ENCODE results near the gene TGFB2. TPM values are rescaled to one million over a fixed set of nuclear protein-coding genes. Genes with fewer than 3 reads are reported as not detected.

TGFB2 gene
- polyA plus RNA-seq, 2 donors: 0.16 to 0.34 TPM

- H3K36me3 ChIP-seq (ENCODE audit: control insufficient read depth in 2 of 2, insufficient read depth in 2 of 2, low read length in 1 of 2): no peaks in the 10 kb centered on the region
- no peaks in the 10 kb centered on the region for H3K4me1 ChIP-seq (ENCODE audit: control insufficient read depth in 2 of 2, insufficient read depth in 2 of 2, low read length in 1 of 2)
- H3K4me3 ChIP-seq (ENCODE audit: low read depth in 1 of 2, low read length in 2 of 2): no peak overlapping the region
- 71 to 72% methylated on average over 5 of the region's 5 CpGs for WGBS, 2 donors
- H3K9me3 ChIP-seq (ENCODE audit: control insufficient read depth in 2 of 2, insufficient read depth in 1 of 2, low read depth in 1 of 2, low read length in 1 of 2): no peaks in the 10 kb centered on the region
- peaks cover 0 to 2% of the 10 kb centered on the region in 2 donors for H3K27me3 ChIP-seq (ENCODE audit: control insufficient read depth in 1 of 2, insufficient read depth in 2 of 2, low read length in 2 of 2)
- H3K27ac ChIP-seq (ENCODE audit: low read depth in 2 of 2, low read length in 1 of 2): no peak overlapping the region
Observed at GRCh38 chr1:218425647-218426342, 80.7 kb downstream of the TGFB2 start.

- peaks cover 0 to 2% of the 10 kb centered on the region in 2 donors for H3K27me3 ChIP-seq (ENCODE audit: control insufficient read depth in 1 of 2, insufficient read depth in 2 of 2, low read length in 2 of 2)
- H3K4me1 ChIP-seq (ENCODE audit: control insufficient read depth in 2 of 2, insufficient read depth in 2 of 2, low read length in 1 of 2): no peaks in the 10 kb centered on the region
- H3K36me3 ChIP-seq (ENCODE audit: control insufficient read depth in 2 of 2, insufficient read depth in 2 of 2, low read length in 1 of 2): no peaks in the 10 kb centered on the region
- H3K9me3 ChIP-seq (ENCODE audit: control insufficient read depth in 2 of 2, insufficient read depth in 1 of 2, low read depth in 1 of 2, low read length in 1 of 2): no peaks in the 10 kb centered on the region
- no peak overlapping the region for H3K4me3 ChIP-seq (ENCODE audit: low read depth in 1 of 2, low read length in 2 of 2)
- H3K27ac ChIP-seq (ENCODE audit: low read depth in 2 of 2, low read length in 1 of 2): no peak overlapping the region
- WGBS, 2 donors: 54 to 76% methylated on average over 1 of the region's 1 CpG
Observed at GRCh38 chr1:218426343-218426657, 81.2 kb downstream of the TGFB2 start.

GRCh38 chr1:218429301-218429700, 84.2 kb downstream of the TGFB2 start:
- H3K27ac ChIP-seq (ENCODE audit: low read depth in 2 of 2, low read length in 1 of 2): no peak overlapping the region
- H3K36me3 ChIP-seq (ENCODE audit: control insufficient read depth in 2 of 2, insufficient read depth in 2 of 2, low read length in 1 of 2): no peaks in the 10 kb centered on the region
- H3K4me1 ChIP-seq (ENCODE audit: control insufficient read depth in 2 of 2, insufficient read depth in 2 of 2, low read length in 1 of 2): no peaks in the 10 kb centered on the region
- no peak overlapping the region for H3K4me3 ChIP-seq (ENCODE audit: low read depth in 1 of 2, low read length in 2 of 2)
- H3K27me3 ChIP-seq (ENCODE audit: control insufficient read depth in 1 of 2, insufficient read depth in 2 of 2, low read length in 2 of 2): no peaks in the 10 kb centered on the region
- no peaks in the 10 kb centered on the region for H3K9me3 ChIP-seq (ENCODE audit: control insufficient read depth in 2 of 2, insufficient read depth in 1 of 2, low read depth in 1 of 2, low read length in 1 of 2)

GRCh38 chr1:218430346-218430745, 85.2 kb downstream of the TGFB2 start:
- Histone ChIP-seq H3K27ac (ENCODE audit: low read depth in 2 of 2, low read length in 1 of 2) (no peak overlapping the region), H3K36me3 (ENCODE audit: control insufficient read depth in 2 of 2, insufficient read depth in 2 of 2, low read length in 1 of 2) (no peaks in the 10 kb centered on the region), H3K9me3 (ENCODE audit: control insufficient read depth in 2 of 2, insufficient read depth in 1 of 2, low read depth in 1 of 2, low read length in 1 of 2) (no peaks in the 10 kb centered on the region), H3K27me3 (ENCODE audit: control insufficient read depth in 1 of 2, insufficient read depth in 2 of 2, low read length in 2 of 2) (no peaks in the 10 kb centered on the region), H3K4me3 (ENCODE audit: low read depth in 1 of 2, low read length in 2 of 2) (no peak overlapping the region), H3K4me1 (ENCODE audit: control insufficient read depth in 2 of 2, insufficient read depth in 2 of 2, low read length in 1 of 2) (no peaks in the 10 kb centered on the region)
- 97% methylated on average over 1 of the region's 1 CpG for WGBS, 2 donors

GRCh38 chr1:218430822-218431221, 85.7 kb downstream of the TGFB2 start:
- H3K9me3 ChIP-seq (ENCODE audit: control insufficient read depth in 2 of 2, insufficient read depth in 1 of 2, low read depth in 1 of 2, low read length in 1 of 2): no peaks in the 10 kb centered on the region
- no peak overlapping the region for H3K27ac ChIP-seq (ENCODE audit: low read depth in 2 of 2, low read length in 1 of 2)
- H3K27me3 ChIP-seq (ENCODE audit: control insufficient read depth in 1 of 2, insufficient read depth in 2 of 2, low read length in 2 of 2): no peaks in the 10 kb centered on the region
- 56 to 71% methylated on average over 2 of the region's 2 CpGs for WGBS, 2 donors
- H3K4me3 ChIP-seq (ENCODE audit: low read depth in 1 of 2, low read length in 2 of 2): no peak overlapping the region
- H3K36me3 ChIP-seq (ENCODE audit: control insufficient read depth in 2 of 2, insufficient read depth in 2 of 2, low read length in 1 of 2): no peaks in the 10 kb centered on the region
- no peaks in the 10 kb centered on the region for H3K4me1 ChIP-seq (ENCODE audit: control insufficient read depth in 2 of 2, insufficient read depth in 2 of 2, low read length in 1 of 2)

- WGBS, 2 donors: 70 to 83% methylated on average over 1 of the region's 1 CpG
- Histone ChIP-seq H3K27me3 (ENCODE audit: control insufficient read depth in 1 of 2, insufficient read depth in 2 of 2, low read length in 2 of 2) (no peaks in the 10 kb centered on the region), H3K4me3 (ENCODE audit: low read depth in 1 of 2, low read length in 2 of 2) (no peak overlapping the region), H3K36me3 (ENCODE audit: control insufficient read depth in 2 of 2, insufficient read depth in 2 of 2, low read length in 1 of 2) (no peaks in the 10 kb centered on the region), H3K9me3 (ENCODE audit: control insufficient read depth in 2 of 2, insufficient read depth in 1 of 2, low read depth in 1 of 2, low read length in 1 of 2) (no peaks in the 10 kb centered on the region), H3K27ac (ENCODE audit: low read depth in 2 of 2, low read length in 1 of 2) (no peak overlapping the region), H3K4me1 (ENCODE audit: control insufficient read depth in 2 of 2, insufficient read depth in 2 of 2, low read length in 1 of 2) (no peaks in the 10 kb centered on the region)
Observed at GRCh38 chr1:218431476-218431875, 86.3 kb downstream of the TGFB2 start.

- H3K27ac ChIP-seq (ENCODE audit: low read depth in 2 of 2, low read length in 1 of 2): no peak overlapping the region
- WGBS, 2 donors: 87 to 91% methylated on average over 2 of the region's 2 CpGs
- H3K27me3 ChIP-seq (ENCODE audit: control insufficient read depth in 1 of 2, insufficient read depth in 2 of 2, low read length in 2 of 2): no peaks in the 10 kb centered on the region
- H3K36me3 ChIP-seq (ENCODE audit: control insufficient read depth in 2 of 2, insufficient read depth in 2 of 2, low read length in 1 of 2): no peaks in the 10 kb centered on the region
- H3K4me1 ChIP-seq (ENCODE audit: control insufficient read depth in 2 of 2, insufficient read depth in 2 of 2, low read length in 1 of 2): no peaks in the 10 kb centered on the region
- no peaks in the 10 kb centered on the region for H3K9me3 ChIP-seq (ENCODE audit: control insufficient read depth in 2 of 2, insufficient read depth in 1 of 2, low read depth in 1 of 2, low read length in 1 of 2)
- H3K4me3 ChIP-seq (ENCODE audit: low read depth in 1 of 2, low read length in 2 of 2): no peak overlapping the region
Observed at GRCh38 chr1:218433744-218434143, 88.6 kb downstream of the TGFB2 start.

DNA sequence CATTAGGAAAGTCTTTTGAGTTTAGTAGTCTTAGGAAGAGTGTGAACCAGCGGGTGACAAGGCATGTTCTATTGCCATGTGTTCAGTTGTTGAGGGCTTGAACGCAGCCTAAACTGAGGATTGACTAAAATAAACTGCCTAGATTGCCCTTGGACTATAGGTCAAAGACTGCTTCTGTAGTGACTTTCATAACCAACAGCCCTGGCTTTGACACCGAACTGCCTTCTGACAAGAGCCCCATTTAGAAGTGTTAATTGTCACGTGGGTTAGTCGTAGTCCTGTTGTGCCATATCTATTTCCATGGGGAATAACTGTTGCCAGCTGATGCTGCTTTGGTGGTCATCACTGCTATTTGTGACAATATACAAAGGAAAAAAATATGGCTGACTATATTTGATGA, 90.4 kb downstream of the TGFB2 start:
- Histone ChIP-seq H3K36me3 (ENCODE audit: control insufficient read depth in 2 of 2, insufficient read depth in 2 of 2, low read length in 1 of 2) (no peaks in the 10 kb centered on the region), H3K4me1 (ENCODE audit: control insufficient read depth in 2 of 2, insufficient read depth in 2 of 2, low read length in 1 of 2) (no peaks in the 10 kb centered on the region), H3K27ac (ENCODE audit: low read depth in 2 of 2, low read length in 1 of 2) (no peak overlapping the region), H3K9me3 (ENCODE audit: control insufficient read depth in 2 of 2, insufficient read depth in 1 of 2, low read depth in 1 of 2, low read length in 1 of 2) (no peaks in the 10 kb centered on the region), H3K27me3 (ENCODE audit: control insufficient read depth in 1 of 2, insufficient read depth in 2 of 2, low read length in 2 of 2) (no peaks in the 10 kb centered on the region), H3K4me3 (ENCODE audit: low read depth in 1 of 2, low read length in 2 of 2) (no peak overlapping the region)
- 86 to 93% methylated on average over 5 of the region's 5 CpGs for WGBS, 2 donors

DNA sequence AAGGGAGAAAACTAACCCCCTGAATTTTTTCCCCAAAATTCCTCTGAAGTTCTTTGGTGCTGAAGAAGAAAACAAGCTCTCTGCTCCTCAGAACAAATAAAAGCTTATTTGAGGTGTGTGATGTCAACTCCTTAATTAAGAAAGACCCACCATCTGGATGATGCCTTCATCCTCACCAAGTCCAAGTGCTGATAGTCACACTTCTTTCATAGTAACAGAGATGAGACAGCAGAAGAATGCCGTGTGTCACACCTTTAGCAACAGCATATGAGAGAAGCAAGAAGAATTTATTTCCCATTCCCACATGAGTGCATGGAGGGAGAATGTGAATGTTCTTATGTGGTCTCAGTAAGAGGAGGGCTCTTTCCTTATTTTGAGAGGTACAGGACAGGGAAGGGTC, 91.2 kb downstream of the TGFB2 start:
- Histone ChIP-seq H3K4me1 (ENCODE audit: control insufficient read depth in 2 of 2, insufficient read depth in 2 of 2, low read length in 1 of 2) (no peaks in the 10 kb centered on the region), H3K4me3 (ENCODE audit: low read depth in 1 of 2, low read length in 2 of 2) (no peak overlapping the region), H3K27me3 (ENCODE audit: control insufficient read depth in 1 of 2, insufficient read depth in 2 of 2, low read length in 2 of 2) (no peaks in the 10 kb centered on the region), H3K9me3 (ENCODE audit: control insufficient read depth in 2 of 2, insufficient read depth in 1 of 2, low read depth in 1 of 2, low read length in 1 of 2) (no peaks in the 10 kb centered on the region), H3K27ac (ENCODE audit: low read depth in 2 of 2, low read length in 1 of 2) (no peak overlapping the region), H3K36me3 (ENCODE audit: control insufficient read depth in 2 of 2, insufficient read depth in 2 of 2, low read length in 1 of 2) (no peaks in the 10 kb centered on the region)
- 89 to 96% methylated on average over 1 of the region's 1 CpG for WGBS, 2 donors

DNA sequence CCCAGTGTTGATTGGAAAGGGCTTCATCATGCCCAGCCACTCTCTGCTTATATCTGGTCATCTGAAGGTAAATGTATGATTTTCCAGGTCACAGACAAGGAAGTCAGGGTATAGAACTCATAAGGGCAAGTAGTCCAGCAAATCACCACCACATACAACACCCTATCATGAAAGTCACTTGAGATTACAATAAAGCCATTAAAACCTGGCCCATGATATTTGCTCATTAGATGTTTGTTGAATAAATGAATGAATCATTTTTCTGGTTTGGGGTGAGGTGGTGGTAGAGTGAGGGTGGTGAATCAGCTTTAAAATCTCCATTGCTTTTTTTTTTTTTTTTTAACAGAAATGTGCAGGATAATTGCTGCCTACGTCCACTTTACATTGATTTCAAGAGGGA, 91.9 kb downstream of the TGFB2 start:
- 71 to 93% methylated on average over 1 of the region's 1 CpG for WGBS, 2 donors
- Histone ChIP-seq H3K36me3 (ENCODE audit: control insufficient read depth in 2 of 2, insufficient read depth in 2 of 2, low read length in 1 of 2) (no peaks in the 10 kb centered on the region), H3K9me3 (ENCODE audit: control insufficient read depth in 2 of 2, insufficient read depth in 1 of 2, low read depth in 1 of 2, low read length in 1 of 2) (no peaks in the 10 kb centered on the region), H3K4me1 (ENCODE audit: control insufficient read depth in 2 of 2, insufficient read depth in 2 of 2, low read length in 1 of 2) (no peaks in the 10 kb centered on the region), H3K27ac (ENCODE audit: low read depth in 2 of 2, low read length in 1 of 2) (no peak overlapping the region), H3K4me3 (ENCODE audit: low read depth in 1 of 2, low read length in 2 of 2) (no peak overlapping the region), H3K27me3 (ENCODE audit: control insufficient read depth in 1 of 2, insufficient read depth in 2 of 2, low read length in 2 of 2) (no peaks in the 10 kb centered on the region)
